AG10803 (cell line): ENCODE measurements around the gene C1QTNF12.

Experiments
- DNase-seq: peaks from one replicate; pipeline ENCODE4 v3.0.0; 2010; ENCODE audit warnings: low read depth
- H3K4me3 ChIP-seq: 2 replicates; pipeline ENCODE4 v1.5.1; 2011; ENCODE audit warnings: mild to moderate bottlenecking, low read length, control low read depth
- TF ChIP-seq, protein P1 (sequence below): conservative IDR thresholded peaks from 2 replicates; pipeline ENCODE4 v1.5.1; 2011; ENCODE audit warnings: mild to moderate bottlenecking, low read length, control low read depth, inconsistent platforms

The C1QTNF12 gene

DNA sequence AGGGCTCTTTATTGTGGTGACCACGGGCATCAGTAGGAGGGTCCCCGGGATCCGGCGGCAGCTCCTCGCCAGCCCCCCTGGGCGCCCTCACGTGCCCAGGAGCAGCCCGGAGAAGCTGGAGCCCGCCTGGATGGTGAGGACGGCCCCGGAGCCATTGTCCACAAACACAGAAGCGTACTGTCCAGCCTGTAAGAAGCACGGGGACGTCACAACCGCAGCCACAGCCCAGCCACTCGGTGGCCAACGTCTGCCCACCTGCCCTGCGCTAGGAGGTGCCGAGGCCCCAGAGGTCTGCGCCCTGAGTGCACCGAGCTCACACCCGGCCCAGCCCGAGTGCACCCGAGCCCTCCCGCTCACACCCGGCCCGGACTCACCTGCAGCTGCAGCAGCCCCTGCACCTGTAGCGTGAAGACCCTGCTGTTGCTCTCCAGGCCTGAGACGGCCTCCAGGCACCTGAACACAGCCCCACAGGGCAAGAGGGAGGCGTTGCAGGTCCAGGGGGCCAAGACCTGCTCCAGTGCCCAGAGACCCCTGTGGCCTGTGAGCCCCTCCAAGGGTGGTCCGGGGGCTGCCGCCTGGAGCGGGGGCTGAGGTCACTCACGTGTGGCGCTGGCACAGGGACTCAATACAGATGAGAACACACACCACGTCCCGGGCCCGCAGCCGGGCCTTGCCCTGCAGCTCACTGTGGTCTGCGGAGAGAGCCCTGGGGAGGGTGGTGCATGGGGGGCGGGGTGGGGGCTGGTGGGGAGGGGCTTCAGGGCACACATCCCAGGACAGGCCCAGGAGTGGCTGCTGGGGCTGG, 3.9 kb downstream of the C1QTNF12 start:
- DNase-seq, result no peak
- TF ChIP-seq, protein P1, sequence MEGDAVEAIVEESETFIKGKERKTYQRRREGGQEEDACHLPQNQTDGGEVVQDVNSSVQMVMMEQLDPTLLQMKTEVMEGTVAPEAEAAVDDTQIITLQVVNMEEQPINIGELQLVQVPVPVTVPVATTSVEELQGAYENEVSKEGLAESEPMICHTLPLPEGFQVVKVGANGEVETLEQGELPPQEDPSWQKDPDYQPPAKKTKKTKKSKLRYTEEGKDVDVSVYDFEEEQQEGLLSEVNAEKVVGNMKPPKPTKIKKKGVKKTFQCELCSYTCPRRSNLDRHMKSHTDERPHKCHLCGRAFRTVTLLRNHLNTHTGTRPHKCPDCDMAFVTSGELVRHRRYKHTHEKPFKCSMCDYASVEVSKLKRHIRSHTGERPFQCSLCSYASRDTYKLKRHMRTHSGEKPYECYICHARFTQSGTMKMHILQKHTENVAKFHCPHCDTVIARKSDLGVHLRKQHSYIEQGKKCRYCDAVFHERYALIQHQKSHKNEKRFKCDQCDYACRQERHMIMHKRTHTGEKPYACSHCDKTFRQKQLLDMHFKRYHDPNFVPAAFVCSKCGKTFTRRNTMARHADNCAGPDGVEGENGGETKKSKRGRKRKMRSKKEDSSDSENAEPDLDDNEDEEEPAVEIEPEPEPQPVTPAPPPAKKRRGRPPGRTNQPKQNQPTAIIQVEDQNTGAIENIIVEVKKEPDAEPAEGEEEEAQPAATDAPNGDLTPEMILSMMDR, result no peak
- H3K4me3 ChIP-seq, result no peak overlapping the region

DNA sequence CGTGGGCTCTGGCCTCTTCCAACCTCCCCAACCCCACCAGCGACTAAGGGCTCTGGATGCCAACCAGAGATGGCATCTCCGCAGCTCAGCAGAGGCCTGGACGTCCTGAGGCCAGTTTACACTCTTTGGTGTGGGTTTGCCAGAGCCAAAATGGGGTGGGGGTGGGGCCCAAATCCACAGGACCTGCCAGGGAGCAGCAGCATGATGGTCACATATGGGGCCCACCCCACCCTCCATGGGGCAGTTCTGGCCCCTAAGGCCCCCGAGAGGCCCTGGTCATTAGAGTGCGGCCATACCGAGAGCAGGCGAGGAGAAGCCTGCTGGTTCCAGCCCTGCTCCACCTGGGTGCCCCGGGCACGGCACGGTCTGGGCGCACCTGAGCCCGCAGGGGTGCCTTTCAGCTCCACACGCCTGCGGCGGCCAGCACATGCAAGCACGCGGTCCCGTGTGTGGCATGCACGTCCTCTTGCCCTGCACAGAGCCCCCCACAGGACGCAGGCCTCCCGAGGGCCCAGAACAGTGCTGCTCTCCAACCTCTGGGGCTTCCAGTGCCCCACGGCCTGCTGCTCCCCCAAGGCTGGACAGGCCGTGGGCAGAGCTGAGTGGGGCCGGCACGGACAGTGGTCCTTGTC, 4.8 kb downstream of the C1QTNF12 start:
- TF ChIP-seq, protein P1, result no peak
- no peak overlapping the region for H3K4me3 ChIP-seq
- DNase-seq, result no peak

DNA sequence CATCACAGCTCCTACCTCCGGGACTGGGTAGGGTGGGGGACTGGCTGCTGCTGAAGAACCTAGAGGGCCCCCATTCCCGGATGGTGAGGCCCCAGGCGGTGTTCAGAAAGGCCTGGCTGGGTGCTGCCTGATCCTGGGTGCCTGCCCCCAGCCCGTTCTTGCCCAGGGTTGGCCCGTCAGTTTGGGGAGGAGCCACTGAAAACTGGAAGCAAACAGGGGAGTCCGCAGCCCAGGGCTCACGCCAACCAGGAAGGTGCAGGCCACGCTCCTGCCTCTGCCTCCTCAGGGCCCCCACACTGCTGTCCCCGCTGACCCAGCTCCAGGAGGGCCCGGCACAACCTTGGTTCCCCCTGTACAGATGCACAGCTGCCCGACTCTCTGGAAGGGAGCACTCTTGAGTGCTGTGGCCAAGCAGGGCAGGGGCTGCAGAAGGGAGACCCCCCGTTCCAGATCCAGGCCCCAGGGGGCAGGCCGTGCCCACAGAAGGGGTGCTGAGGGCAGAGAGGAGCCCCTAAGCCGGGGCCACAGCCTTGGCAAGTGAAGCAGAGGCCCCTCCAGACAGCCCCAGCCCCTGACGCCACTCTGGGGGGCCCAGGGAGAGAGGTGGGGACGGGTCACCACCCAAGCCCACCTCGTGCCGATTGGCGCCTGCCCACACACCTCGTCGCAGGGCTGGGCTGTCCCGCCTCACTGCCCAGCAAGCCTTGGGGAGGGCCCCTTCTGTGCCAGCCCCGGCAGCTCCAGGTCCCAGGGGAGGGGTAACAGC, 5.5 kb downstream of the C1QTNF12 start:
- TF ChIP-seq, protein P1, result no peak
- H3K4me3 ChIP-seq, result no peak overlapping the region
- no peak for DNase-seq

DNA sequence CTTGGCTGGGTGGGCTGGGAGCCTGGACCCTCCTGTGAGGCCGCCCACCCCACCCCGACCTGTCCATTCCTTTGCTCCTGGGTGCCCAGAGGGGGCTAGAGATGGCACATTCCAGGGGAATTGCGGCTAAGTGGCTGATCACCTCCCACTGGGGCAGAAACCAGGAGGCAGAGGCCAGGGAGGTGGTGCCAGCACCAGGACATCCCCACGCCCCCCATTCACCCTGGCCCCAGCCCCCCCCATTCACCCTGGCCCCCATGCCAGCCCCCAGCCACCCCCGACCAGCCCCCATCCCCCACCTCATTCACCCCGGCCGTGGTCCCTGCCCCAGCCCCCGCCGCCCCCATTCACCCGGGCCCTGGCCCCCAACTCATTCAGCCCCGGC, 6.2 kb downstream of the C1QTNF12 start:
- no peak overlapping the region for H3K4me3 ChIP-seq
- TF ChIP-seq, protein P1, result no peak
- DNase-seq, result no peak

DNA sequence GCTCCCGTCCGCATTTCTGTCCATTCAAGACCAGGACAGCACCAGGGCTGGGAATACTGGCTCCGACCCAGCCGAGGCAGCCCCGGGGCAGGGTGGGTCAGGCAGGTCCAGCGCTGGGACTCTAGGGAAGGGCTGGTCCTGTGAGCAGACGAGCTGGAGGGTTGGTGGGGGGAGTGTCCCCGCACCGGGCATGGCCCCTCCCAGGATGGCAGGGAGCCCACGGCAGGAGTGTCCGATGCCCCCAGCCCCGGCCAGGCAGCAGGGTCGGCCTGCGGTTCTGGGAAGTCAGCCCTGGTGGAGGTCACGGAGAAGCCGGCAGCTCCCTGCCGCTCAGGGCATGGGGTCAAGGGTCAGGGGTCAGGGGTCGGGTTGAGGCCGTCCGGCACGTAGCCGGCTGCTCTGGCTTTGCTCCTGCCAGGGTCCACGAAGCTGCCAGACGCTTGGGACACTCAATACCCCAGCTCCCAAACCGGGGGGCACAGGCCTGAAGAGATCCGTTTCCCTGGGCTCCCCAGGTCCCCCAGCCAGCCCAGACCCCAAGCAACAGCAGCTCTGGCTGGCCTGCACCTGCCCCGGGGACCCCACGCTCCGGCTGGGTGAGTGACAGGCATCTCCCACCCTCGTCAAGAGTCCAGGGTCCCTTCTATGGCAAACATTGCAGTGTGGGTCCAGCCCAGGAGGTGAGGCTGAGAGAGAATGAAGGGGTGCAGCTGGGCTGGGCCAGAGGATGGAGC, 6.7 kb downstream of the C1QTNF12 start:
- no peak overlapping the region for H3K4me3 ChIP-seq
- TF ChIP-seq, protein P1, result no peak
- no peak for DNase-seq

DNA sequence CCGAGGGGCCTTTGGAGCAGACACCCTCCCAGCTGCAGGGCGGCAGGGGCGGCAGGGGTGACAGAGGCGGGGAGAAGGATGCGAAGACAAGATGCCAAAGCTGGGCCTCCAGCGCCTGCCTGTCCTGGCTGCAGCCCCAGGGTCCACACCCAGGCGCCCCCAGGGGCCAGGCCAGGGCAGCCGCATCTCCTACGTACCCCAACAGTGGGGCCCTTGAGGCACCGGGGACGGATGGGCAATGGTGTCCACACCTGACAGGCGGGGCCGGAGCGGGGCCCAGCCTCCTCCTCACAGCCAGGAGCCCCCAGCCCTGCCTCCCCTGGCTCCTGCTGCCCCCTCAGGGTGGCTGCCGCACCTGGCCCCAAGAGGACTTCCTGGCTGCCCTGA, 7.3 kb downstream of the C1QTNF12 start:
- no peak overlapping the region for H3K4me3 ChIP-seq
- no peak for DNase-seq
- TF ChIP-seq, protein P1, result no peak
